SK-N-SH treated with all-trans-retinoic acid at 6 μM for 48 hours (cell line): ENCODE results near the gene MYH13.

Source experiments
- ATAC-seq: fragments of 200-7000 bp; cut with Tn5 transposase; 3 replicates; pipeline ENCODE4 v1.9.1; 2020; ENCODE audit warnings: mild to moderate bottlenecking, moderate library complexity
- BACH2 ChIP-seq: fragments of 250-450 bp; sonication (Bioruptor Pico); IDR thresholded peaks from 2 replicates; pipeline ENCODE4 v1.9.0; 2021; ENCODE audit warnings: mild to moderate bottlenecking, borderline replicate concordance
- CSDC2 ChIP-seq: fragments of 250-450 bp; sonication (Bioruptor Pico); IDR thresholded peaks from 2 replicates; pipeline ENCODE4 v1.5.0; 2020; ENCODE audit warnings: mild to moderate bottlenecking, moderate library complexity
- CSRNP3 ChIP-seq: fragments of 250-450 bp; sonication (Bioruptor Pico); IDR thresholded peaks from 2 replicates; pipeline ENCODE4 v1.5.1; 2021; ENCODE audit warnings: mild to moderate bottlenecking, moderate library complexity
- ESRRG ChIP-seq: fragments of 250-450 bp; sonication (Bioruptor Pico); IDR thresholded peaks from 2 replicates; pipeline ENCODE4 v1.6.1; 2021; ENCODE audit warnings: mild to moderate bottlenecking
- GLIS3 ChIP-seq: fragments of 250-450 bp; sonication (Bioruptor Pico); IDR thresholded peaks from 2 replicates; pipeline ENCODE4 v1.5.0; 2020; ENCODE audit warnings: mild to moderate bottlenecking, moderate library complexity
- ISL1 ChIP-seq: fragments of 250-450 bp; sonication (Bioruptor Pico); IDR thresholded peaks from 2 replicates; pipeline ENCODE4 v2.1.2; 2022; ENCODE audit warnings: mild to moderate bottlenecking, moderate library complexity
- OSR1 ChIP-seq: fragments of 250-450 bp; sonication (Bioruptor Pico); IDR thresholded peaks from 2 replicates; pipeline ENCODE4 v1.8.0; 2022; ENCODE audit warnings: moderate library complexity, mild to moderate bottlenecking, inconsistent platforms
- PATZ1 ChIP-seq: fragments of 250-450 bp; sonication (Bioruptor Pico); IDR thresholded peaks from 2 replicates; pipeline ENCODE4 v1.8.0; 2020; ENCODE audit warnings: mild to moderate bottlenecking, moderate library complexity, borderline replicate concordance
- PPARA ChIP-seq: fragments of 250-450 bp; sonication (Bioruptor Pico); IDR thresholded peaks from 2 replicates; pipeline ENCODE4 v1.5.0; 2020; ENCODE audit warnings: mild to moderate bottlenecking, borderline replicate concordance
- RARB ChIP-seq: fragments of 250-450 bp; sonication (Bioruptor Pico); IDR thresholded peaks from 2 replicates; pipeline ENCODE4 v1.8.0; 2021; ENCODE audit warnings: mild to moderate bottlenecking, moderate library complexity
- TCF4 ChIP-seq: fragments of 250-450 bp; sonication (Bioruptor Pico); IDR thresholded peaks from 2 replicates; pipeline ENCODE4 v1.8.0; 2021; ENCODE audit warnings: mild to moderate bottlenecking, moderate library complexity, borderline replicate concordance
- TOX ChIP-seq: fragments of 250-450 bp; sonication (Bioruptor Pico); IDR thresholded peaks from 2 replicates; pipeline ENCODE4 v1.8.0; 2021; ENCODE audit warnings: mild to moderate bottlenecking, moderate library complexity, borderline replicate concordance
- TSHZ2 ChIP-seq: fragments of 250-450 bp; sonication (Bioruptor Pico); IDR thresholded peaks from 2 replicates; pipeline ENCODE4 v1.5.0; 2020; ENCODE audit warnings: mild to moderate bottlenecking, moderate library complexity
- ZFP3 ChIP-seq: fragments of 250-450 bp; sonication (Bioruptor Pico); IDR thresholded peaks from 2 replicates; pipeline ENCODE4 v1.5.0; 2020; ENCODE audit warnings: mild to moderate bottlenecking, moderate library complexity
- ZFP30 ChIP-seq: fragments of 450-650 bp; formaldehyde crosslinking; IDR thresholded peaks from 2 replicates; pipeline ENCODE4 v1.5.0; 2022; ENCODE audit warnings: mild to moderate bottlenecking, moderate library complexity
- ZNF565 ChIP-seq: fragments of 450-650 bp; formaldehyde crosslinking; conservative IDR thresholded peaks from 2 replicates; pipeline ENCODE4 v1.5.0; 2020; ENCODE audit warnings: low read depth, mild to moderate bottlenecking, moderate library complexity
- ZNF70 ChIP-seq: fragments of 450-650 bp; formaldehyde crosslinking; IDR thresholded peaks from 2 replicates; pipeline ENCODE4 v1.5.0; 2020; ENCODE audit warnings: mild to moderate bottlenecking, moderate library complexity
- ZNF8 ChIP-seq: fragments of 450-650 bp; formaldehyde crosslinking; IDR thresholded peaks from 2 replicates; pipeline ENCODE4 v1.5.0; 2020; ENCODE audit warnings: mild to moderate bottlenecking, moderate library complexity

Gene MYH13

GRCh38 chr17:10337976-10338375 is 34.8 kb downstream of the MYH13 start:
- no peak for ATAC-seq
- no peak for TF ChIP-seq TOX
- no peak for TF ChIP-seq CSRNP3 (CRISPR knock-in tag)
- TF ChIP-seq ZNF8 (CRISPR knock-in tag), result no peak
- no peak for TF ChIP-seq TCF4
- TF ChIP-seq PPARA, result no peak
- no peak for TF ChIP-seq TSHZ2 (CRISPR knock-in tag)
- no peak for TF ChIP-seq ZFP30 (CRISPR knock-in tag)
- TF ChIP-seq ESRRG (CRISPR knock-in tag), result no peak
- no peak for TF ChIP-seq CSDC2 (CRISPR knock-in tag)
- no peak for TF ChIP-seq BACH2 (CRISPR knock-in tag)
- no peak for TF ChIP-seq ZNF565 (CRISPR knock-in tag)
- no peak for TF ChIP-seq PATZ1 (CRISPR knock-in tag)
- TF ChIP-seq GLIS3 (CRISPR knock-in tag), result no peak
- TF ChIP-seq ISL1 (CRISPR knock-in tag), result no peak
- no peak for TF ChIP-seq ZNF70 (CRISPR knock-in tag)
- TF ChIP-seq RARB (CRISPR knock-in tag), result no peak
- TF ChIP-seq ZFP3 (CRISPR knock-in tag), result no peak

- no peak for TF ChIP-seq ZNF70 (CRISPR knock-in tag)
- no peak for TF ChIP-seq ZNF8 (CRISPR knock-in tag)
- TF ChIP-seq TOX, result no peak
- no peak for TF ChIP-seq PPARA
- TF ChIP-seq BACH2 (CRISPR knock-in tag), result no peak
- TF ChIP-seq GLIS3 (CRISPR knock-in tag), result no peak
- TF ChIP-seq ESRRG (CRISPR knock-in tag), result no peak
- no peak for TF ChIP-seq OSR1 (CRISPR knock-in tag)
- no peak for TF ChIP-seq TCF4
- no peak for TF ChIP-seq PATZ1 (CRISPR knock-in tag)
- no peak for ATAC-seq
Observed at GRCh38 chr17:10337136-10337535, 35.7 kb downstream of the MYH13 start.

GRCh38 chr17:10336393-10336792 is 36.4 kb downstream of the MYH13 start:
- ATAC-seq, result no peak
- TF ChIP-seq ESRRG (CRISPR knock-in tag) (no peak), PPARA (no peak), RARB (CRISPR knock-in tag) (no peak), ZFP3 (CRISPR knock-in tag) (no peak)

GRCh38 chr17:10332515-10332914 is 40.3 kb downstream of the MYH13 start:
- no peak for ATAC-seq
- TF ChIP-seq ZFP30 (CRISPR knock-in tag), result no peak
